Stimulated activated CD8-positive, alpha-beta memory T cell treated with anti-CD3 and anti-CD28 coated beads, Interleukin-2, amount 100 ng/mL, for 48 hours (primary cell): Measurements from ENCODE around the gene CFAP161.

Experiments used
- DNase-seq, 2 donors: peaks; one replicate each; pipeline ENCODE4 v3.0.0-alpha.2; 2020; ENCODE audit warnings: low read depth in 2 of 2

The CFAP161 gene

GRCh38 chr15:81133782-81134461 is at the start of gene CFAP161:
CFAP161 (plus strand) TSS chr15:81134270; CDS start chr15:81134330, 60 bp downstream.
- DNase-seq = peak; percentile 38 to 43

GRCh38 chr15:81084716-81085115 is 49.4 kb upstream of the CFAP161 start:
- no peak for DNase-seq

- DNase-seq = no peak
Observed at GRCh38 chr15:81085213-81085612, 48.9 kb upstream of the CFAP161 start.

- DNase-seq = no peak
Observed at GRCh38 chr15:81085898-81086297, 48.2 kb upstream of the CFAP161 start.

- DNase-seq = no peak
Observed at GRCh38 chr15:81087066-81087465, 47.0 kb upstream of the CFAP161 start.

- no peak for DNase-seq
Observed at GRCh38 chr15:81087694-81088093, 46.4 kb upstream of the CFAP161 start.

- no peak for DNase-seq
Observed at GRCh38 chr15:81088470-81089013, 45.5 kb upstream of the CFAP161 start.

GRCh38 chr15:81091889-81092558 is 42.0 kb upstream of the CFAP161 start:
- DNase-seq = no peak

GRCh38 chr15:81092559-81092902 is 41.5 kb upstream of the CFAP161 start:
- DNase-seq = no peak

- no peak for DNase-seq
Observed at GRCh38 chr15:81093961-81094360, 40.1 kb upstream of the CFAP161 start.

GRCh38 chr15:81095690-81096365 is 38.2 kb upstream of the CFAP161 start:
- no peak for DNase-seq

GRCh38 chr15:81096398-81096797 is 37.7 kb upstream of the CFAP161 start:
- DNase-seq = no peak

- DNase-seq = no peak
Observed at GRCh38 chr15:81097116-81097889, 36.8 kb upstream of the CFAP161 start.

- DNase-seq = no peak
Observed at GRCh38 chr15:81097890-81098280, 36.2 kb upstream of the CFAP161 start.

- DNase-seq = no peak
Observed at GRCh38 chr15:81098349-81098748, 35.7 kb upstream of the CFAP161 start.

GRCh38 chr15:81098861-81099651 is 35.0 kb upstream of the CFAP161 start:
- no peak for DNase-seq

GRCh38 chr15:81101894-81102815 is 31.9 kb upstream of the CFAP161 start:
- no peak for DNase-seq

- no peak for DNase-seq
Observed at GRCh38 chr15:81103857-81104256, 30.2 kb upstream of the CFAP161 start.

GRCh38 chr15:81105545-81105944 is 28.5 kb upstream of the CFAP161 start:
- DNase-seq = no peak

- DNase-seq = no peak
Observed at GRCh38 chr15:81106560-81106959, 27.5 kb upstream of the CFAP161 start.
